SK-N-SH treated with all-trans-retinoic acid at 6 μM for 48 hours (cell line): ENCODE data around the gene TSHZ2.

ENCODE experiments used
- ATAC-seq: fragments of 200-7000 bp; cut with Tn5 transposase; 3 replicates; pipeline ENCODE4 v1.9.1; 2020; ENCODE audit warnings: mild to moderate bottlenecking, moderate library complexity
- ARNTL ChIP-seq: fragments of 450-650 bp; formaldehyde crosslinking; IDR thresholded peaks from 2 replicates; pipeline ENCODE4 v1.5.0; 2020; ENCODE audit warnings: low read depth, mild to moderate bottlenecking, moderate library complexity, borderline replicate concordance
- CSRNP3 ChIP-seq: fragments of 250-450 bp; sonication (Bioruptor Pico); IDR thresholded peaks from 2 replicates; pipeline ENCODE4 v1.5.1; 2021; ENCODE audit warnings: mild to moderate bottlenecking, moderate library complexity
- ESRRG ChIP-seq: fragments of 250-450 bp; sonication (Bioruptor Pico); IDR thresholded peaks from 2 replicates; pipeline ENCODE4 v1.6.1; 2021; ENCODE audit warnings: mild to moderate bottlenecking
- GLIS3 ChIP-seq: fragments of 250-450 bp; sonication (Bioruptor Pico); IDR thresholded peaks from 2 replicates; pipeline ENCODE4 v1.5.0; 2020; ENCODE audit warnings: mild to moderate bottlenecking, moderate library complexity
- ISL1 ChIP-seq: fragments of 250-450 bp; sonication (Bioruptor Pico); IDR thresholded peaks from 2 replicates; pipeline ENCODE4 v2.1.2; 2022; ENCODE audit warnings: mild to moderate bottlenecking, moderate library complexity
- OSR1 ChIP-seq: fragments of 250-450 bp; sonication (Bioruptor Pico); IDR thresholded peaks from 2 replicates; pipeline ENCODE4 v1.8.0; 2022; ENCODE audit warnings: moderate library complexity, mild to moderate bottlenecking, inconsistent platforms
- POU6F1 ChIP-seq: fragments of 250-450 bp; sonication (Bioruptor Pico); IDR thresholded peaks from 2 replicates; pipeline ENCODE4 v1.8.0; 2021; ENCODE audit warnings: low read depth, mild to moderate bottlenecking, moderate library complexity, borderline replicate concordance
- PPARA ChIP-seq: fragments of 250-450 bp; sonication (Bioruptor Pico); IDR thresholded peaks from 2 replicates; pipeline ENCODE4 v1.5.0; 2020; ENCODE audit warnings: mild to moderate bottlenecking, borderline replicate concordance
- TCF4 ChIP-seq: fragments of 250-450 bp; sonication (Bioruptor Pico); IDR thresholded peaks from 2 replicates; pipeline ENCODE4 v1.8.0; 2021; ENCODE audit warnings: mild to moderate bottlenecking, moderate library complexity, borderline replicate concordance
- TOX ChIP-seq: fragments of 250-450 bp; sonication (Bioruptor Pico); IDR thresholded peaks from 2 replicates; pipeline ENCODE4 v1.8.0; 2021; ENCODE audit warnings: mild to moderate bottlenecking, moderate library complexity, borderline replicate concordance
- ZC3H10 ChIP-seq: fragments of 250-450 bp; sonication (Bioruptor Pico); IDR thresholded peaks from 2 replicates; pipeline ENCODE4 v1.5.1; 2021; ENCODE audit warnings: mild to moderate bottlenecking, moderate library complexity
- ZFP3 ChIP-seq: fragments of 250-450 bp; sonication (Bioruptor Pico); IDR thresholded peaks from 2 replicates; pipeline ENCODE4 v1.5.0; 2020; ENCODE audit warnings: mild to moderate bottlenecking, moderate library complexity
- ZNF70 ChIP-seq: fragments of 450-650 bp; formaldehyde crosslinking; IDR thresholded peaks from 2 replicates; pipeline ENCODE4 v1.5.0; 2020; ENCODE audit warnings: mild to moderate bottlenecking, moderate library complexity
- ZNF8 ChIP-seq: fragments of 450-650 bp; formaldehyde crosslinking; IDR thresholded peaks from 2 replicates; pipeline ENCODE4 v1.5.0; 2020; ENCODE audit warnings: mild to moderate bottlenecking, moderate library complexity
- TF ChIP-seq, protein P1 (sequence below): fragments of 250-450 bp; sonication (Bioruptor Pico); IDR thresholded peaks from 2 replicates; pipeline ENCODE4 v1.5.1; 2020; ENCODE audit warnings: low read depth, mild to moderate bottlenecking, moderate library complexity
- TF ChIP-seq, protein P2 (sequence below): fragments of 250-450 bp; sonication (Bioruptor Pico); IDR thresholded peaks from 2 replicates; pipeline ENCODE4 v1.5.0; 2020; ENCODE audit warnings: mild to moderate bottlenecking, moderate library complexity
- TF ChIP-seq, protein P3 (sequence below): fragments of 250-450 bp; sonication (Bioruptor Pico); IDR thresholded peaks from 2 replicates; pipeline ENCODE4 v1.8.0; 2020; ENCODE audit warnings: mild to moderate bottlenecking, moderate library complexity, borderline replicate concordance

The TSHZ2 gene

DNA sequence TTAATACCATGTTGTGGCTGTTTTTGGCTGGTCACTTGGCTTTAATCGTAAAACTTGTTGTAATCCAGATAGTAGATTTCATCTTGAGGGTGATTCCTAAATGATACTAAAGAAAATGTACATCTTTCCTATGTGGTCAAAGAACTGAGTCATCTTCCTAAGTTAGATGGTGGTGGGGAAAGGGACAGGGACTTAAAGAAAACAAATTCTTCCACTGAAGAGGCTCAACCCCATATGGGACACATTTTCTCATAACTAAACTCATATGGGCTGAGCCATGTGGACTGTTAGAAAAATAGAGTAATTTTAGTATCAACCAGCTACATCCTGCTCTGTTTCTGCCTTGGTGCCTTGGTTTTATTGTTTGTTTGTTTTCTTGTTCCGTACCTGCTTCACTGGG is 155.8 kb downstream of the TSHZ2 start (continued):
- TF ChIP-seq, protein P1, sequence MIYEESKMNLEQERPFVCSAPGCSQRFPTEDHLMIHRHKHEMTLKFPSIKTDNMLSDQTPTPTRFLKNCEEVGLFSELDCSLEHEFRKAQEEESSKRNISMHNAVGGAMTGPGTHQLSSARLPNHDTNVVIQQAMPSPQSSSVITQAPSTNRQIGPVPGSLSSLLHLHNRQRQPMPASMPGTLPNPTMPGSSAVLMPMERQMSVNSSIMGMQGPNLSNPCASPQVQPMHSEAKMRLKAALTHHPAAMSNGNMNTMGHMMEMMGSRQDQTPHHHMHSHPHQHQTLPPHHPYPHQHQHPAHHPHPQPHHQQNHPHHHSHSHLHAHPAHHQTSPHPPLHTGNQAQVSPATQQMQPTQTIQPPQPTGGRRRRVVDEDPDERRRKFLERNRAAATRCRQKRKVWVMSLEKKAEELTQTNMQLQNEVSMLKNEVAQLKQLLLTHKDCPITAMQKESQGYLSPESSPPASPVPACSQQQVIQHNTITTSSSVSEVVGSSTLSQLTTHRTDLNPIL (CRISPR knock-in tag) = no peak
- no peak for TF ChIP-seq OSR1 (CRISPR knock-in tag)
- TF ChIP-seq, protein P2, sequence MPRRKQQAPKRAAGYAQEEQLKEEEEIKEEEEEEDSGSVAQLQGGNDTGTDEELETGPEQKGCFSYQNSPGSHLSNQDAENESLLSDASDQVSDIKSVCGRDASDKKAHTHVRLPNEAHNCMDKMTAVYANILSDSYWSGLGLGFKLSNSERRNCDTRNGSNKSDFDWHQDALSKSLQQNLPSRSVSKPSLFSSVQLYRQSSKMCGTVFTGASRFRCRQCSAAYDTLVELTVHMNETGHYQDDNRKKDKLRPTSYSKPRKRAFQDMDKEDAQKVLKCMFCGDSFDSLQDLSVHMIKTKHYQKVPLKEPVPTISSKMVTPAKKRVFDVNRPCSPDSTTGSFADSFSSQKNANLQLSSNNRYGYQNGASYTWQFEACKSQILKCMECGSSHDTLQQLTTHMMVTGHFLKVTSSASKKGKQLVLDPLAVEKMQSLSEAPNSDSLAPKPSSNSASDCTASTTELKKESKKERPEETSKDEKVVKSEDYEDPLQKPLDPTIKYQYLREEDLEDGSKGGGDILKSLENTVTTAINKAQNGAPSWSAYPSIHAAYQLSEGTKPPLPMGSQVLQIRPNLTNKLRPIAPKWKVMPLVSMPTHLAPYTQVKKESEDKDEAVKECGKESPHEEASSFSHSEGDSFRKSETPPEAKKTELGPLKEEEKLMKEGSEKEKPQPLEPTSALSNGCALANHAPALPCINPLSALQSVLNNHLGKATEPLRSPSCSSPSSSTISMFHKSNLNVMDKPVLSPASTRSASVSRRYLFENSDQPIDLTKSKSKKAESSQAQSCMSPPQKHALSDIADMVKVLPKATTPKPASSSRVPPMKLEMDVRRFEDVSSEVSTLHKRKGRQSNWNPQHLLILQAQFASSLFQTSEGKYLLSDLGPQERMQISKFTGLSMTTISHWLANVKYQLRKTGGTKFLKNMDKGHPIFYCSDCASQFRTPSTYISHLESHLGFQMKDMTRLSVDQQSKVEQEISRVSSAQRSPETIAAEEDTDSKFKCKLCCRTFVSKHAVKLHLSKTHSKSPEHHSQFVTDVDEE (CRISPR knock-in tag) = no peak
- TF ChIP-seq ESRRG (CRISPR knock-in tag) = no peak
- TF ChIP-seq ARNTL (CRISPR knock-in tag) = no peak
- TF ChIP-seq GLIS3 (CRISPR knock-in tag) = no peak
- TF ChIP-seq ZNF8 (CRISPR knock-in tag) = no peak
- TF ChIP-seq ZNF70 (CRISPR knock-in tag) = no peak
- no peak for TF ChIP-seq ISL1 (CRISPR knock-in tag)
- TF ChIP-seq TOX (CRISPR knock-in tag) = no peak
- no peak for TF ChIP-seq ZFP3 (CRISPR knock-in tag)

DNA sequence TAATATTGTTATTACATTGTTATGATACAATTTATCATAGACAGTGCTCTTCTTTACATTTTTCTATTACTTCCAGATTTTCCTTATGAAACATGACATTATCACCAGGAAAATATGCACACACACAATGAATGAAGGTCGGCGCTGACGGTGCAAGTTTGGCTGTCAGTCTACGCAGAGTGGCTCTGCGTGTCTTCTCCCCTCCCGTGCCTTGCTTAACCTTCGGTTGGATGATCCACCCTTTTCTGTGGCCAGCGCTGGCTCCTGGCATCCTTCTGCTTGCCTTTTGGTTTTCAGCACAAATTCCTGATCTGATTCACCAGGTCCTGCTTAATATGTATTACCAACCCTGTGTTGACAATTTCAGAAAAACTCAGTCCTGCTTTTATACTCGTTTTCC is 157.4 kb downstream of the TSHZ2 start:
- TF ChIP-seq CSRNP3 (no peak), ZNF70 (CRISPR knock-in tag) (no peak), POU6F1 (CRISPR knock-in tag) (no peak), ESRRG (CRISPR knock-in tag) (no peak), TOX (CRISPR knock-in tag) (no peak), ZFP3 (CRISPR knock-in tag) (no peak), PPARA (CRISPR knock-in tag) (no peak), ZC3H10 (CRISPR knock-in tag) (no peak), TCF4 (CRISPR knock-in tag) (no peak), ZNF8 (CRISPR knock-in tag) (no peak)
- TF ChIP-seq, protein P2 (CRISPR knock-in tag) = no peak
- TF ChIP-seq, protein P3, sequence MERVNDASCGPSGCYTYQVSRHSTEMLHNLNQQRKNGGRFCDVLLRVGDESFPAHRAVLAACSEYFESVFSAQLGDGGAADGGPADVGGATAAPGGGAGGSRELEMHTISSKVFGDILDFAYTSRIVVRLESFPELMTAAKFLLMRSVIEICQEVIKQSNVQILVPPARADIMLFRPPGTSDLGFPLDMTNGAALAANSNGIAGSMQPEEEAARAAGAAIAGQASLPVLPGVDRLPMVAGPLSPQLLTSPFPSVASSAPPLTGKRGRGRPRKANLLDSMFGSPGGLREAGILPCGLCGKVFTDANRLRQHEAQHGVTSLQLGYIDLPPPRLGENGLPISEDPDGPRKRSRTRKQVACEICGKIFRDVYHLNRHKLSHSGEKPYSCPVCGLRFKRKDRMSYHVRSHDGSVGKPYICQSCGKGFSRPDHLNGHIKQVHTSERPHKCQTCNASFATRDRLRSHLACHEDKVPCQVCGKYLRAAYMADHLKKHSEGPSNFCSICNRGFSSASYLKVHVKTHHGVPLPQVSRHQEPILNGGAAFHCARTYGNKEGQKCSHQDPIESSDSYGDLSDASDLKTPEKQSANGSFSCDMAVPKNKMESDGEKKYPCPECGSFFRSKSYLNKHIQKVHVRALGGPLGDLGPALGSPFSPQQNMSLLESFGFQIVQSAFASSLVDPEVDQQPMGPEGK (CRISPR knock-in tag) = no peak
- TF ChIP-seq, all 23 proteins: peak for 0
- no peak for ATAC-seq

DNA sequence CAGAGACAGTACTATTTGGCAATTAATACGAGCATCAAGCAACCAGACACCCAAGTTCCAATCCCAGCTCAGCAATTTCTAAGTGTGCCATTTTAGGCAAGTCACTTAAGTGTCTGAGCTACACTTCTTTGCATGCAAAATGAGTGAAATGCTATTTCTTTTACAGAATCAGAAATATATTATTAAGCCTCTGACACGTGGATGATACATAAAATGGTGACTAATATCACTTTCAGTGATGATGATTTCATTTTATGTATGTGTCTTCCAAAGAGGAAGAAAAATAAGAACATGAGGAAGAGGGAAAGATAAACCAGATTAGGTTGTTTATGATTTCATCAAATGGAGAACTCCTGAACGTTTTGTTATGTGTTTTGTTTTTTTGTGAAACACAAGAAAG is 158.6 kb downstream of the TSHZ2 start:
- no peak for TF ChIP-seq CSRNP3
- ATAC-seq = no peak
